Keratinocyte (primary cell): ENCODE data around the gene LIG1. TPM values are rescaled to one million over a fixed set of nuclear protein-coding genes. Genes with fewer than 3 reads are reported as not detected.

Experiments
- polyA plus RNA-seq, 5 experiments: library from polyadenylated mRNA; depleted of rRNA in 3 of 5; stranded (reverse) in 3 of 5; stranded (forward) in 1 of 5; unstranded in 1 of 5; fragments of >200 nt; gene quantifications; 1 replicate in 1 of 5; 2 replicates in 3 of 5; 3 replicates in 1 of 5; pipeline versions ENCODE4 v1.2.1 to v1.2.3, GENCODE V29; 2011 to 2012; ENCODE audit warnings: missing spikeins in 2 of 5, low read depth in 1 of 5, low replicate concordance in 1 of 5

Gene LIG1
- polyA plus RNA-seq, 1 donor (not counting 4 experiments of a cell fraction or from before 2014, with no cell fraction given), result 16.5 TPM

Other genes starting within 250 kb of the LIG1 start
- gene BSPH1, start 178.2 kb downstream of the LIG1 start, polyA plus RNA-seq, result not detected in 3 replicates
- gene ELSPBP1, start 175.7 kb downstream of the LIG1 start, polyA plus RNA-seq, result not detected in 3 replicates
- not detected in 3 replicates for gene CABP5, start 126.3 kb downstream of the LIG1 start, polyA plus RNA-seq
- 0.35 to 1.3 TPM (median 0.56 TPM) in 3 replicates for gene PLA2G4C, start 59.5 kb downstream of the LIG1 start, polyA plus RNA-seq
- 0.28 to 0.46 TPM (median 0.41 TPM) in 3 replicates for gene ZSWIM9, start 336 bp upstream of the LIG1 start, polyA plus RNA-seq
- gene CARD8, start 85.6 kb upstream of the LIG1 start, polyA plus RNA-seq, result 5.0 to 6.2 TPM (median 5.2 TPM) in 3 replicates
- gene ZNF114, start 99.7 kb upstream of the LIG1 start, polyA plus RNA-seq, result 0.23 to 0.45 TPM (median 0.27 TPM) in 3 replicates
- gene EMP3, start 155.2 kb upstream of the LIG1 start, polyA plus RNA-seq, result 177 to 217 TPM (median 195 TPM) in 3 replicates
- gene TMEM143, start 193.6 kb upstream of the LIG1 start, polyA plus RNA-seq, result 2.5 to 2.9 TPM (median 2.7 TPM) in 3 replicates
- not detected in 3 replicates for gene SYNGR4, start 194.0 kb upstream of the LIG1 start, polyA plus RNA-seq
- gene KDELR1, start 221.2 kb upstream of the LIG1 start, polyA plus RNA-seq, result 84.0 to 183 TPM (median 105 TPM) in 3 replicates
- 0.01 to 0.14 TPM (median 0.04 TPM) in 3 replicates for gene GRIN2D, start 223.3 kb upstream of the LIG1 start, polyA plus RNA-seq